GM12892 (cell line): Measurements from ENCODE around the gene CSK.

Experiments used
- POLR2A ChIP-seq: IDR thresholded peaks from 2 replicates; pipeline ENCODE4 v1.6.1; 2011; ENCODE audit warnings: low read depth, low read length, control low read depth
- POLR2AphosphoS5 ChIP-seq: IDR thresholded peaks from 2 replicates; pipeline ENCODE4 v1.6.1; 2011; ENCODE audit warnings: low read depth, low read length, control low read depth

DNA sequence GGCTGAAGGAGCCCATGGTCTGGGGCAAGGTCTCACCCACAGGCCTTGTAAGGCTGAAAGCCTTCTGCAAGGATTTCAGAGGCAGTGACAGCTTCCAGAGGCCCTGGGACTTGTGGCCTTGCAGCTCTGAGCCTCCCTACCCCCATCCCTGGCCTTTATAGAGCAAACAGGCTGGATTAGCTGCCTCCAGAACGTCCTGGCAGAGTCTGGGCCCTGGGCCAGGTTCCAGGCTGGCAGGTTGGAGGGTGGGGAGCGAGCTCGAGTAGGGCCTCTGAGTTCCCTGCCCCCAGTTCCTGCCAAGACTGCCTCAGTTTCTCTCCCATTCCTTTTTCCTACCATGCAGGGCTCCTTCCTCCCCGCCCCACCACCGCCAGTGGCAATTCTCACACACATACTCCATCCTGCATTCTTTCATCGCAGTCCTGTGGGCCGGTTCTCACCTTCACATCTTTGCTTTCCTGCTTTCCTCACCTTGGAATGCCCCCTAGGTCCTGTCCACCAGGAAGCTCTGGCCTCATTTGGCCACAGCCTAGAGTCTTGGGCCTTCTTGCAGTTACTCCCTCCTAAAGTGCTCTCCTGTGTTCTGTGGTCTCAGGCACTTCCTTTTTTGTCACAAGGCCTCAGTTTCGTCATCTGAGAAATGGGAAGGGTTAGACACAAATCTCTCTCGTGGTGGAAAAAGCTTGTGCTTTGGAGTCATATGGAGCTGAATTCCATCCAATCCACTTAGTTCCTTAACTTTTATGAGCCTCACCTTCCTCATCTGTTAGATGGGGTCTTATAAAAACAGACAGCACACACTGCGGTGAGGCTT, 33.4 kb downstream of the CSK start:
- no peak for TF ChIP-seq POLR2A
- TF ChIP-seq POLR2AphosphoS5, result no peak
